Measurements from ENCODE around the gene GYPE. TPM values are rescaled to one million over a fixed set of nuclear protein-coding genes. Genes with fewer than 3 reads are reported as not detected.
"Not testable (repeated sequence)": the region's sequence is repeated elsewhere in the genome, so short reads cannot be mapped to it uniquely, and the experiment has no call there.

Gene GYPE
- total RNA-seq, 1 experiment from 2014 or later, result not detected

DNA sequence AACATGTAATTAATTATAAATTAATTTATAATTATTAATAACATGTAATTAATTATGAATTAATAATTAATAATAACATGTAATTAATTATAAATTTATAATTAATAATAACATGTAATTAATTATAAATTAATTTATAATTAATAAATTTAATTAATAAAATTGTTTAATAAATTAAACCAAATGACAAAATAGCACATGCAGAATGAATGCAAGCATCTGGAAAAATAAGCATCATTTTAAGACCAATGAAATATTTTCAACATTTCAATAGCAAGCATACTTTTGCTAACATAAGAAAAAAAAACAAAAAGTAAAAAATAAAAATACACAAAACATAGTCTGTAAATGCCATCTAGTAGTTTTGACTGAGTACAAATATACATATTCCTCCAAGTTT is 21.8 kb downstream of the GYPE start:
- Histone ChIP-seq H3K27ac (no peak overlapping the region), H3K9me3 (ENCODE audit: insufficient read depth, low read depth) (no peaks in the 10 kb centered on the region), H3K4me3 (no peak overlapping the region), H3K36me3 (ENCODE audit: low read depth) (no peaks in the 10 kb centered on the region), H3K4me1 (replicated peaks; ENCODE audit: insufficient read depth) (no peaks in the 10 kb centered on the region), H3K27me3 (ENCODE audit: insufficient read depth, low read depth) (no peaks in the 10 kb centered on the region), H3K4me2 (no peak overlapping the region), H3F3A (ENCODE audit: insufficient read depth, low read depth) (no peaks in the 10 kb centered on the region), H3K79me2 (ENCODE audit: low read depth) (no peaks in the 10 kb centered on the region), H3K9me2 (ENCODE audit: insufficient read depth) (no peaks in the 10 kb centered on the region), H2AFZ (no peak overlapping the region), H4K20me1 (ENCODE audit: insufficient read depth) (no peaks in the 10 kb centered on the region)
- DNase-seq, result no peak
- ChIA-PET POLR2A (ENCODE audit: unreplicated experiment) (no interaction called here), CTCF (no interaction called here)
- BruUV-seq (replicated peaks), result no TSS peak
- TF ChIP-seq, protein P1, sequence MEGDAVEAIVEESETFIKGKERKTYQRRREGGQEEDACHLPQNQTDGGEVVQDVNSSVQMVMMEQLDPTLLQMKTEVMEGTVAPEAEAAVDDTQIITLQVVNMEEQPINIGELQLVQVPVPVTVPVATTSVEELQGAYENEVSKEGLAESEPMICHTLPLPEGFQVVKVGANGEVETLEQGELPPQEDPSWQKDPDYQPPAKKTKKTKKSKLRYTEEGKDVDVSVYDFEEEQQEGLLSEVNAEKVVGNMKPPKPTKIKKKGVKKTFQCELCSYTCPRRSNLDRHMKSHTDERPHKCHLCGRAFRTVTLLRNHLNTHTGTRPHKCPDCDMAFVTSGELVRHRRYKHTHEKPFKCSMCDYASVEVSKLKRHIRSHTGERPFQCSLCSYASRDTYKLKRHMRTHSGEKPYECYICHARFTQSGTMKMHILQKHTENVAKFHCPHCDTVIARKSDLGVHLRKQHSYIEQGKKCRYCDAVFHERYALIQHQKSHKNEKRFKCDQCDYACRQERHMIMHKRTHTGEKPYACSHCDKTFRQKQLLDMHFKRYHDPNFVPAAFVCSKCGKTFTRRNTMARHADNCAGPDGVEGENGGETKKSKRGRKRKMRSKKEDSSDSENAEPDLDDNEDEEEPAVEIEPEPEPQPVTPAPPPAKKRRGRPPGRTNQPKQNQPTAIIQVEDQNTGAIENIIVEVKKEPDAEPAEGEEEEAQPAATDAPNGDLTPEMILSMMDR (conservative IDR thresholded peaks at IDR 0.05), result no peak
- intact Hi-C loops (cut with micrococcal nuclease; ENCODE audit: unreplicated experiment), result loop anchor here (5.0 kb wide), 1 partner anchor 239 kb away; no protein-coding TSS in a partner anchor

DNA sequence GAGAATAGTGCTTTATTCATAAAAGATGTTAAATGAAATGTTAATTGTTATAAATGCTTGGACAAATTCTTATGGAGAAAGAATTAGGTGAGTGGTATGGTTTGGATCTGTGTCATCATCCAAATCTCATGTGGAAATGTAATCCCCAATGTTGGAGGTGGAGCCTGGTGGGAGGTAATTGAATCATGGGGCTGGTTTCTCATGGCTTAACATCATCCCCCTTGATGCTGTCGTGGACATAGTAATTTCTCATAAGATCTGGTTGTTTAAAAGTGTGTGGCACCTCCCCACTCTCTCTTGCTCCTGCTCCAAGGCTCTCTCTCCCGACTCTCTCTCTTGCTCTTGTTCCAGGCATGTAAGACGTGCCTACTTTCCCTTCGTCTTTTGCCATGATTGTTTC is 22.5 kb downstream of the GYPE start:
- intact Hi-C loops (cut with micrococcal nuclease; ENCODE audit: unreplicated experiment), result loop anchor here (5.0 kb wide), 1 partner anchor 239 kb away; no protein-coding TSS in a partner anchor
- no peaks in the 10 kb centered on the region for H4K20me1 ChIP-seq (ENCODE audit: insufficient read depth)
- BruUV-seq (replicated peaks), result no TSS peak
- no peaks in the 10 kb centered on the region for H3K9me3 ChIP-seq (ENCODE audit: insufficient read depth, low read depth)
- H3K79me2 ChIP-seq (ENCODE audit: low read depth), result no peaks in the 10 kb centered on the region
- no peak overlapping the region for H3K4me2 ChIP-seq
- TF ChIP-seq EZH2 (IDR thresholded peaks at IDR 0.05; ENCODE audit: low read depth), result no peak
- TF ChIP-seq, protein P1 (conservative IDR thresholded peaks at IDR 0.05), result no peak
- no peak for DNase-seq
- H3K36me3 ChIP-seq (ENCODE audit: low read depth), result no peaks in the 10 kb centered on the region
- no peaks in the 10 kb centered on the region for H3F3A ChIP-seq (ENCODE audit: insufficient read depth, low read depth)
- CTCF ChIA-PET, result no interaction called here
- H3K4me3 ChIP-seq, result no peak overlapping the region
- H3K27ac ChIP-seq, result no peak overlapping the region
- H3K4me1 ChIP-seq (replicated peaks; ENCODE audit: insufficient read depth), result no peaks in the 10 kb centered on the region
- POLR2A ChIA-PET (ENCODE audit: unreplicated experiment), result no interaction called here
- H2AFZ ChIP-seq, result no peak overlapping the region
- no peaks in the 10 kb centered on the region for H3K9me2 ChIP-seq (ENCODE audit: insufficient read depth)
- no peaks in the 10 kb centered on the region for H3K27me3 ChIP-seq (ENCODE audit: insufficient read depth, low read depth)

GRCh38 chr4:143879561-143879960 is 25.8 kb downstream of the GYPE start:
- BruUV-seq (replicated peaks); POLR2A ChIA-PET (ENCODE audit: unreplicated experiment); H2AFZ ChIP-seq; H3K9me2 ChIP-seq (ENCODE audit: insufficient read depth); H3K9me3 ChIP-seq (ENCODE audit: insufficient read depth, low read depth); H4K20me1 ChIP-seq (ENCODE audit: insufficient read depth); H3K27ac ChIP-seq; H3K27me3 ChIP-seq (ENCODE audit: insufficient read depth, low read depth); H3K4me2 ChIP-seq; H3K36me3 ChIP-seq (ENCODE audit: low read depth); H3K4me1 ChIP-seq (replicated peaks; ENCODE audit: insufficient read depth); H3F3A ChIP-seq (ENCODE audit: insufficient read depth, low read depth); H3K4me3 ChIP-seq; intact Hi-C loops (cut with micrococcal nuclease; ENCODE audit: unreplicated experiment); CTCF ChIA-PET; DNase-seq; H3K79me2 ChIP-seq (ENCODE audit: low read depth): not testable (repeated sequence)

DNA sequence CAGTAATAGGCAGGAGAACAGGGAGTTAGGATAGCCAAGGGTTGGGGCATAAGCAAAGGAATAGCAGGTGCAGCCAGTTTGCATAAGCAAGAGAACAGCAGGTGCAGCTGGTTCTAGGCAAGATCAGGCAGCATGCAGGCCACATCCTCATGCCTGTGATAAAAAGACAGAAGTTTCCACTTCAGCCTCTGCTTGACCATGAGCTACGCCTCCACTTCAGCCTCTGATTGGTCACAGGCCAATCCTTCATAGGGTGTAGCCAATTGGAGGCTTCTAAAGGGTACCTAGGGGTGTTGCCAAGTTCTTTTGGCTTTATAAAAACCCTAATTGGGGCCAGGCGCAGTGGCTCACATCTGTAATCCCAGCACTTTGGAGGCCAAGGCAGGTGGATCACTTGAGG is 30.0 kb downstream of the GYPE start:
- H3K79me2 ChIP-seq (ENCODE audit: low read depth); H3F3A ChIP-seq (ENCODE audit: insufficient read depth, low read depth); H4K20me1 ChIP-seq (ENCODE audit: insufficient read depth); DNase-seq; H3K27ac ChIP-seq; H3K36me3 ChIP-seq (ENCODE audit: low read depth); POLR2A ChIA-PET (ENCODE audit: unreplicated experiment); H3K27me3 ChIP-seq (ENCODE audit: insufficient read depth, low read depth); H3K4me2 ChIP-seq; intact Hi-C loops (cut with micrococcal nuclease; ENCODE audit: unreplicated experiment); H3K9me3 ChIP-seq (ENCODE audit: insufficient read depth, low read depth); H3K9me2 ChIP-seq (ENCODE audit: insufficient read depth); H2AFZ ChIP-seq; BruUV-seq (replicated peaks); H3K4me1 ChIP-seq (replicated peaks; ENCODE audit: insufficient read depth); H3K4me3 ChIP-seq; CTCF ChIA-PET: not testable (repeated sequence)

GRCh38 chr4:143870523-143871268 is 34.7 kb downstream of the GYPE start:
- H3K9me2 ChIP-seq (ENCODE audit: insufficient read depth); H3K4me2 ChIP-seq; H3K27me3 ChIP-seq (ENCODE audit: insufficient read depth, low read depth); H3K27ac ChIP-seq; H3F3A ChIP-seq (ENCODE audit: insufficient read depth, low read depth); H3K4me1 ChIP-seq (replicated peaks; ENCODE audit: insufficient read depth); H4K20me1 ChIP-seq (ENCODE audit: insufficient read depth); POLR2A ChIA-PET (ENCODE audit: unreplicated experiment); H3K9me3 ChIP-seq (ENCODE audit: insufficient read depth, low read depth); H2AFZ ChIP-seq; CTCF ChIA-PET; BruUV-seq (replicated peaks); H3K36me3 ChIP-seq (ENCODE audit: low read depth); intact Hi-C loops (cut with micrococcal nuclease; ENCODE audit: unreplicated experiment); DNase-seq; H3K4me3 ChIP-seq; H3K79me2 ChIP-seq (ENCODE audit: low read depth): not testable (repeated sequence)

- H3K27me3 ChIP-seq (ENCODE audit: insufficient read depth, low read depth); CTCF ChIA-PET; BruUV-seq (replicated peaks); POLR2A ChIA-PET (ENCODE audit: unreplicated experiment); H3K79me2 ChIP-seq (ENCODE audit: low read depth); H3K9me3 ChIP-seq (ENCODE audit: insufficient read depth, low read depth); H3K4me2 ChIP-seq; H3K4me1 ChIP-seq (replicated peaks; ENCODE audit: insufficient read depth); H3F3A ChIP-seq (ENCODE audit: insufficient read depth, low read depth); intact Hi-C loops (cut with micrococcal nuclease; ENCODE audit: unreplicated experiment); DNase-seq; H3K36me3 ChIP-seq (ENCODE audit: low read depth); H3K4me3 ChIP-seq; H3K27ac ChIP-seq; H2AFZ ChIP-seq; H3K9me2 ChIP-seq (ENCODE audit: insufficient read depth); H4K20me1 ChIP-seq (ENCODE audit: insufficient read depth): not testable (repeated sequence)
Measured at GRCh38 chr4:143869925-143870324, 35.4 kb downstream of the GYPE start.
